ENCODE measurements around the gene DDX51.

DDX51 gene

DNA sequence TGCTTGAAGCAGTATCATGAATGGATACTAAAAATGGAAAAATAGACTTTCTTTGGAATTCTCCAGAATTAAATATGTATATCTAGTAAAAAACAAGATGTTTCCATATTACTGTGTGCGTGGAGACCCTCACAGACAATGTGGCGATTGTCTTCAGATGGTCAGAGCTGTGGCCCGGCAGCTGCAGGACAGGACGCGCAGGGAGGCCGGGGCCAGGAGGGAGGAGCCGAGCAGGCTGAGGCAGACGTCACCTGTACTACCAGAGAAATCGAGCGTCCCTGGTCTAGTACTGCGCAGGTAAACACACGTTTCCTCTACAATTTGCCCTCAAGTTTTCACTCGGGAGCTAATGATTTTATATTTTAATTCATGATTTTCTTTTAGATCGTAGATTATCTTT, 22.8 kb downstream of the DDX51 start:
- Histone ChIP-seq H3K27me3 (ENCODE audit: insufficient read depth, poor library complexity, severe bottlenecking) (no peaks in the 10 kb centered on the region), H3K27ac (replicated peaks) (no peak overlapping the region), H3K4me3 (replicated peaks; ENCODE audit: insufficient read depth, low read length) (no peak overlapping the region)
- TF ChIP-seq GABPA (IDR thresholded peaks at IDR 0.05; ENCODE audit: low read depth), result no peak
- TF ChIP-seq POLR2AphosphoS5 (IDR thresholded peaks at IDR 0.05; ENCODE audit: low read depth), result no peak
- TF ChIP-seq, protein P1, sequence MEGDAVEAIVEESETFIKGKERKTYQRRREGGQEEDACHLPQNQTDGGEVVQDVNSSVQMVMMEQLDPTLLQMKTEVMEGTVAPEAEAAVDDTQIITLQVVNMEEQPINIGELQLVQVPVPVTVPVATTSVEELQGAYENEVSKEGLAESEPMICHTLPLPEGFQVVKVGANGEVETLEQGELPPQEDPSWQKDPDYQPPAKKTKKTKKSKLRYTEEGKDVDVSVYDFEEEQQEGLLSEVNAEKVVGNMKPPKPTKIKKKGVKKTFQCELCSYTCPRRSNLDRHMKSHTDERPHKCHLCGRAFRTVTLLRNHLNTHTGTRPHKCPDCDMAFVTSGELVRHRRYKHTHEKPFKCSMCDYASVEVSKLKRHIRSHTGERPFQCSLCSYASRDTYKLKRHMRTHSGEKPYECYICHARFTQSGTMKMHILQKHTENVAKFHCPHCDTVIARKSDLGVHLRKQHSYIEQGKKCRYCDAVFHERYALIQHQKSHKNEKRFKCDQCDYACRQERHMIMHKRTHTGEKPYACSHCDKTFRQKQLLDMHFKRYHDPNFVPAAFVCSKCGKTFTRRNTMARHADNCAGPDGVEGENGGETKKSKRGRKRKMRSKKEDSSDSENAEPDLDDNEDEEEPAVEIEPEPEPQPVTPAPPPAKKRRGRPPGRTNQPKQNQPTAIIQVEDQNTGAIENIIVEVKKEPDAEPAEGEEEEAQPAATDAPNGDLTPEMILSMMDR (IDR thresholded peaks at IDR 0.05; ENCODE audit: insufficient read depth, low read length), result no peak
- TF ChIP-seq SPI1 (IDR thresholded peaks at IDR 0.05; ENCODE audit: borderline replicate concordance, low read depth), result no peak
- TF ChIP-seq, protein P2, sequence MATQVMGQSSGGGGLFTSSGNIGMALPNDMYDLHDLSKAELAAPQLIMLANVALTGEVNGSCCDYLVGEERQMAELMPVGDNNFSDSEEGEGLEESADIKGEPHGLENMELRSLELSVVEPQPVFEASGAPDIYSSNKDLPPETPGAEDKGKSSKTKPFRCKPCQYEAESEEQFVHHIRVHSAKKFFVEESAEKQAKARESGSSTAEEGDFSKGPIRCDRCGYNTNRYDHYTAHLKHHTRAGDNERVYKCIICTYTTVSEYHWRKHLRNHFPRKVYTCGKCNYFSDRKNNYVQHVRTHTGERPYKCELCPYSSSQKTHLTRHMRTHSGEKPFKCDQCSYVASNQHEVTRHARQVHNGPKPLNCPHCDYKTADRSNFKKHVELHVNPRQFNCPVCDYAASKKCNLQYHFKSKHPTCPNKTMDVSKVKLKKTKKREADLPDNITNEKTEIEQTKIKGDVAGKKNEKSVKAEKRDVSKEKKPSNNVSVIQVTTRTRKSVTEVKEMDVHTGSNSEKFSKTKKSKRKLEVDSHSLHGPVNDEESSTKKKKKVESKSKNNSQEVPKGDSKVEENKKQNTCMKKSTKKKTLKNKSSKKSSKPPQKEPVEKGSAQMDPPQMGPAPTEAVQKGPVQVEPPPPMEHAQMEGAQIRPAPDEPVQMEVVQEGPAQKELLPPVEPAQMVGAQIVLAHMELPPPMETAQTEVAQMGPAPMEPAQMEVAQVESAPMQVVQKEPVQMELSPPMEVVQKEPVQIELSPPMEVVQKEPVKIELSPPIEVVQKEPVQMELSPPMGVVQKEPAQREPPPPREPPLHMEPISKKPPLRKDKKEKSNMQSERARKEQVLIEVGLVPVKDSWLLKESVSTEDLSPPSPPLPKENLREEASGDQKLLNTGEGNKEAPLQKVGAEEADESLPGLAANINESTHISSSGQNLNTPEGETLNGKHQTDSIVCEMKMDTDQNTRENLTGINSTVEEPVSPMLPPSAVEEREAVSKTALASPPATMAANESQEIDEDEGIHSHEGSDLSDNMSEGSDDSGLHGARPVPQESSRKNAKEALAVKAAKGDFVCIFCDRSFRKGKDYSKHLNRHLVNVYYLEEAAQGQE (IDR thresholded peaks at IDR 0.05; ENCODE audit: insufficient replicate concordance, low read depth), result no peak
- DNase-seq (ENCODE audit: low read depth in 1 of 2, low spot score in 1 of 2), result no peak

DNA sequence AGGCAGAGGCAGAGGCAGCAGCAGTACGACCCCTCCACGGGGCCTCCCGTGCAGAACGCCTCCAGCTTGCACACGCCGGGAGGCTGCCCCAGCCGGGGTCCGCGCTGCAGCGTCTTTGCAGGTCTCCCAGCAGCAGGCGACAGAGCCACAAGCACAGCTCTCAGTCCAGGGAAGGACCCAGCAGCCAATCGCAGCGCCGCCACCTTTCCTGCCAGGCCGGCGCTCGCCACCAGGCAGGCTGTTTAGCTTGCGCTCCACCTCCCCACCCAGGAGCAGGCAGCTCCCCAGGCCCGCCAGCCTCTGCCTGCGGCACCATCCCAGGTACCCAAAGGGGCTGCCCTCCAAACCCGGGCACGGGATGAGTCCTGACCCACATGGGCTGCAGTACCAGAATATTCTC, 25.2 kb downstream of the DDX51 start:
- TF ChIP-seq, protein P2 (IDR thresholded peaks at IDR 0.05; ENCODE audit: insufficient replicate concordance, low read depth), result no peak
- TF ChIP-seq POLR2AphosphoS5 (IDR thresholded peaks at IDR 0.05; ENCODE audit: low read depth) (no peak), GABPA (IDR thresholded peaks at IDR 0.05; ENCODE audit: low read depth) (no peak), SPI1 (IDR thresholded peaks at IDR 0.05; ENCODE audit: borderline replicate concordance, low read depth) (no peak)
- TF ChIP-seq, protein P1 (IDR thresholded peaks at IDR 0.05; ENCODE audit: insufficient read depth, low read length), result no peak
- no peak for DNase-seq (ENCODE audit: low read depth in 1 of 2, low spot score in 1 of 2)
- Histone ChIP-seq H3K27me3 (ENCODE audit: insufficient read depth, poor library complexity, severe bottlenecking) (no peaks in the 10 kb centered on the region), H3K27ac (replicated peaks) (no peak overlapping the region), H3K4me3 (replicated peaks; ENCODE audit: insufficient read depth, low read length) (no peak overlapping the region)

DNA sequence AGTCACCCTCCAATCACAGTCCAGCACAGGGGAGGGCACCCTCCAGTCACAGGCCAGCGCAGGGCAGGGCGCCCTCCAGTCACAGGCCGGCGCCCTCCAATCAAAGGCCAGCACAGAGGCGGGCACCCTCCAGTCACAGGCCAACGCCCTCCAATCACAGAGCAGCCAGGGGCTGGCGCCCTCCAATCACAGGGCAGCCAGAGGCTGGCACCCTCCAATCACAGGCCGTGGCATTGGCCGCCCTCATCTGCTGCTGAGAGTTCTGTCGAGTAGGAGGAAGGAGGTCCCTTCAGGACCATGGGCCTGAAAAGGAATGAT, 26.6 kb downstream of the DDX51 start:
- no peaks in the 10 kb centered on the region for H3K27me3 ChIP-seq (ENCODE audit: insufficient read depth, poor library complexity, severe bottlenecking)
- DNase-seq (ENCODE audit: low read depth in 1 of 2, low spot score in 1 of 2), result no peak

More for the DNA sequence above, 26.6 kb downstream of the DDX51 start:
- TF ChIP-seq, protein P1 (IDR thresholded peaks at IDR 0.05; ENCODE audit: insufficient read depth, low read length), result no peak
- TF ChIP-seq, protein P2 (IDR thresholded peaks at IDR 0.05; ENCODE audit: insufficient replicate concordance, low read depth), result no peak
- no peak for TF ChIP-seq SPI1 (IDR thresholded peaks at IDR 0.05; ENCODE audit: borderline replicate concordance, low read depth)
- TF ChIP-seq POLR2AphosphoS5 (IDR thresholded peaks at IDR 0.05; ENCODE audit: low read depth), result no peak
- TF ChIP-seq GABPA (IDR thresholded peaks at IDR 0.05; ENCODE audit: low read depth), result no peak
- Histone ChIP-seq H3K27ac (replicated peaks) (no peak overlapping the region), H3K4me3 (replicated peaks; ENCODE audit: insufficient read depth, low read length) (no peak overlapping the region)
